Measurements from ENCODE around the gene NAGA.

Gene NAGA

GRCh38 chr22:42080287-42080686 is 9.7 kb upstream of the NAGA start:
- H3K4me3 ChIP-seq (replicated peaks; ENCODE audit: low read depth, low read length): peak overlapping the region; percentile 76
- DNase-seq (ENCODE audit: extremely low read depth, low read depth): no peak
- no peak for TF ChIP-seq CTCF (IDR thresholded peaks at IDR 0.05; ENCODE audit: low read depth, low read length, missing control alignments)

- peak; percentile 95 for DNase-seq (ENCODE audit: extremely low read depth, low read depth)
- H3K4me3 ChIP-seq (replicated peaks; ENCODE audit: low read depth, low read length): peak within 1 kb of the TSS; percentile 76
- no peak for TF ChIP-seq CTCF (IDR thresholded peaks at IDR 0.05; ENCODE audit: low read depth, low read length, missing control alignments)
Observed at GRCh38 chr22:42079319-42080251, 9.0 kb upstream of the NAGA start, which contains the start of gene SMDT1. SMDT1 (plus strand) TSS chr22:42079700; CDS start chr22:42079769, 69 bp downstream.

GRCh38 chr22:42078469-42079318 is 8.1 kb upstream of the NAGA start:
- TF ChIP-seq CTCF (IDR thresholded peaks at IDR 0.05; ENCODE audit: low read depth, low read length, missing control alignments): no peak
- no peak for DNase-seq (ENCODE audit: extremely low read depth, low read depth)
- peak overlapping the region; percentile 76 for H3K4me3 ChIP-seq (replicated peaks; ENCODE audit: low read depth, low read length)

- TF ChIP-seq CTCF (IDR thresholded peaks at IDR 0.05; ENCODE audit: low read depth, low read length, missing control alignments): no peak
Observed at GRCh38 chr22:42077486-42078125, 7.0 kb upstream of the NAGA start.

GRCh38 chr22:42076764-42077485 is 6.3 kb upstream of the NAGA start:
- DNase-seq (ENCODE audit: extremely low read depth, low read depth): no peak
- H3K4me3 ChIP-seq (replicated peaks; ENCODE audit: low read depth, low read length): no peak overlapping the region
- no peak for TF ChIP-seq CTCF (IDR thresholded peaks at IDR 0.05; ENCODE audit: low read depth, low read length, missing control alignments)

More at GRCh38 chr22:42077486-42078125, 7.0 kb upstream of the NAGA start:
- no peak overlapping the region for H3K4me3 ChIP-seq (replicated peaks; ENCODE audit: low read depth, low read length)
- DNase-seq (ENCODE audit: extremely low read depth, low read depth): no peak

Data from HFF-Myc (cell line).